CD4-positive, alpha-beta T cell (primary cell): ENCODE measurements around the gene CALCOCO1. TPM values are rescaled to one million over a fixed set of nuclear protein-coding genes. Genes with fewer than 3 reads are reported as not detected.

Experiments
- ATAC-seq: fragments of 200-7000 bp; cut with Tn5 transposase; one replicate; pipeline ENCODE4 v1.10.0; 2022; ENCODE audit warnings: mild to moderate bottlenecking; ENCODE audit not compliant: poor library complexity
- CTCF ChIA-PET: fragments of 350-600 bp; sonication (Branson Sonifier 250); formaldehyde crosslinking; loops from one replicate; lab custom pipeline; 2021; ENCODE audit warnings: antibody characterized with exemption, inconsistent platforms; lab: Charles Lee
- POLR2A ChIA-PET: fragments of 350-600 bp; sonication (Branson Sonifier 250); formaldehyde crosslinking; loops from one replicate; lab custom pipeline; 2021; ENCODE audit warnings: antibody characterized with exemption, inconsistent platforms; lab: Charles Lee
- DNase-seq, 14 experiments: peaks; one replicate each; pipeline ENCODE4 v3.0.0-alpha.2; 2013 to 2020; ENCODE audit warnings: mixed read lengths in 2 of 14
- H3K27ac ChIP-seq, 2 donors: one replicate each; pipeline versions ENCODE4 v1.5.1 to v1.7.0; 2013; ENCODE audit warnings: low read length in 2 of 2, low read depth in 1 of 2, mild to moderate bottlenecking in 1 of 2
- H3K27me3 ChIP-seq, 2 experiments: 1 replicate in 1 of 2; 2 replicates in 1 of 2; pipeline versions ENCODE4 v1.6.1 to v1.7.0; 2013; ENCODE audit warnings: low read length in 2 of 2, control low read depth in 1 of 2, mild to moderate bottlenecking in 1 of 2, moderate library complexity in 1 of 2; ENCODE audit not compliant: insufficient read depth in 2 of 2, control insufficient read depth in 1 of 2
- H3K36me3 ChIP-seq: one replicate; pipeline ENCODE4 v1.6.1; 2013; ENCODE audit warnings: low read length, control low read depth; ENCODE audit not compliant: insufficient read depth
- H3K4me1 ChIP-seq: one replicate; pipeline ENCODE4 v1.6.1; 2013; ENCODE audit warnings: low read length, control low read depth; ENCODE audit not compliant: insufficient read depth
- H3K4me3 ChIP-seq: one replicate; pipeline ENCODE4 v1.5.1; 2013; ENCODE audit warnings: mild to moderate bottlenecking, low read length, moderate library complexity
- H3K9me3 ChIP-seq, 2 experiments: 1 replicate in 1 of 2; 2 replicates in 1 of 2; pipeline versions ENCODE4 v1.6.1 to v1.7.0; 2013; ENCODE audit warnings: low read length in 2 of 2, mild to moderate bottlenecking in 2 of 2, control low read depth in 1 of 2, moderate library complexity in 1 of 2; ENCODE audit not compliant: control insufficient read depth in 1 of 2, insufficient read depth in 1 of 2
- H3K27ac Mint-ChIP-seq: one replicate; pipeline ENCODE4 v1.8.0; 2020; ENCODE audit warnings: mixed read lengths
- H3K27me3 Mint-ChIP-seq: one replicate; pipeline ENCODE4 v1.8.0; 2021; ENCODE audit warnings: mixed read lengths
- H3K36me3 Mint-ChIP-seq: one replicate; pipeline ENCODE4 v1.8.0; 2021; ENCODE audit warnings: low read depth, mixed read lengths
- H3K4me1 Mint-ChIP-seq: one replicate; pipeline ENCODE4 v1.8.0; 2021; ENCODE audit warnings: low read depth, mixed read lengths
- H3K4me3 Mint-ChIP-seq: one replicate; pipeline ENCODE4 v1.8.0; 2020; ENCODE audit warnings: mild to moderate bottlenecking, mixed read lengths
- H3K9me3 Mint-ChIP-seq: one replicate; pipeline ENCODE4 v1.8.0; 2020; ENCODE audit warnings: mixed read lengths
- intact Hi-C, 2 experiments: fragments of 100-400 bp; cut with DNase I in 1 of 2; cut with micrococcal nuclease in 1 of 2; formaldehyde crosslinking; loops; one replicate each; pipeline versions ENCODE4 v1.15.1 to v1.9.0; 2023 to 2025; cut with DNase I, micrococcal nuclease
- total RNA-seq, 174 experiments: library from RNA in 2 of 174; stranded (reverse) in 2 of 174; gene quantifications; one replicate each; pipeline ENCODE4 v1.2.3 and lab custom pipeline; 2021 to 2026
- TF ChIP-seq, protein P1 (sequence below): fragments of 200-600 bp; IDR thresholded peaks from one replicate; pipeline ENCODE4 v1.8.0; 2022; ENCODE audit warnings: antibody characterized with exemption, mild to moderate bottlenecking

Gene CALCOCO1
- total RNA-seq, 2 experiments from 2014 or later = 66.8 to 69.3 TPM

GRCh38 chr12:53695152-53696145 is 31.8 kb downstream of the CALCOCO1 start:
- POLR2A ChIA-PET = interaction anchor here (1.6 to 1.7 kb wide), 2 partner anchors 19 to 48 kb away, joined by 3 to 5 read pairs; partner anchors contain the start of gene ATP5MC2

GRCh38 chr12:53694756-53695151 is 32.5 kb downstream of the CALCOCO1 start:
- ATAC-seq (no peak), DNase-seq (no peak)
- Mint-ChIP-seq H3K4me1 (peaks cover 32% of the 10 kb centered on the region), H3K27ac (no peak overlapping the region), H3K4me3 (peak overlapping the region; percentile 65), H3K36me3 (no peaks in the 10 kb centered on the region), H3K9me3 (no peaks in the 10 kb centered on the region), H3K27me3 (peaks cover 83% of the 10 kb centered on the region)
- ChIA-PET CTCF (interaction anchor here (1.0 to 1.4 kb wide), 2 partner anchors 19 to 52 kb away, joined by 3 to 7 read pairs; partner anchors contain the start of gene ATP5MC2), POLR2A (interaction anchor here (1.6 to 1.7 kb wide), 2 partner anchors 18 to 49 kb away, joined by 3 to 5 read pairs; partner anchors contain the start of gene ATP5MC2)
- Histone ChIP-seq H3K36me3 (no peaks in the 10 kb centered on the region), H3K27me3 (peaks cover 66 to 76% of the 10 kb centered on the region in 2 experiments), H3K4me1 (peaks cover 28% of the 10 kb centered on the region), H3K4me3 (peak overlapping the region; percentile 28), H3K27ac (no peak overlapping the region), H3K9me3 (peaks cover 0 to 13% of the 10 kb centered on the region in 2 experiments)
- intact Hi-C loops = no loop called here
- TF ChIP-seq, protein P1, sequence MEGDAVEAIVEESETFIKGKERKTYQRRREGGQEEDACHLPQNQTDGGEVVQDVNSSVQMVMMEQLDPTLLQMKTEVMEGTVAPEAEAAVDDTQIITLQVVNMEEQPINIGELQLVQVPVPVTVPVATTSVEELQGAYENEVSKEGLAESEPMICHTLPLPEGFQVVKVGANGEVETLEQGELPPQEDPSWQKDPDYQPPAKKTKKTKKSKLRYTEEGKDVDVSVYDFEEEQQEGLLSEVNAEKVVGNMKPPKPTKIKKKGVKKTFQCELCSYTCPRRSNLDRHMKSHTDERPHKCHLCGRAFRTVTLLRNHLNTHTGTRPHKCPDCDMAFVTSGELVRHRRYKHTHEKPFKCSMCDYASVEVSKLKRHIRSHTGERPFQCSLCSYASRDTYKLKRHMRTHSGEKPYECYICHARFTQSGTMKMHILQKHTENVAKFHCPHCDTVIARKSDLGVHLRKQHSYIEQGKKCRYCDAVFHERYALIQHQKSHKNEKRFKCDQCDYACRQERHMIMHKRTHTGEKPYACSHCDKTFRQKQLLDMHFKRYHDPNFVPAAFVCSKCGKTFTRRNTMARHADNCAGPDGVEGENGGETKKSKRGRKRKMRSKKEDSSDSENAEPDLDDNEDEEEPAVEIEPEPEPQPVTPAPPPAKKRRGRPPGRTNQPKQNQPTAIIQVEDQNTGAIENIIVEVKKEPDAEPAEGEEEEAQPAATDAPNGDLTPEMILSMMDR = no peak

More at GRCh38 chr12:53695152-53696145, 31.8 kb downstream of the CALCOCO1 start:
- DNase-seq (peak in 6 of 14 experiments; percentile 15 to 62 (median 50)), ATAC-seq (peak; percentile 65)
- H3K9me3 Mint-ChIP-seq = no peaks in the 10 kb centered on the region
- intact Hi-C loops = no loop called here
- H3K36me3 Mint-ChIP-seq = no peaks in the 10 kb centered on the region
- CTCF ChIA-PET = interaction anchor here (1.0 to 1.4 kb wide), 2 partner anchors 19 to 51 kb away, joined by 3 to 7 read pairs; partner anchors contain the start of gene ATP5MC2
- Histone ChIP-seq H3K4me1 (peaks cover 28% of the 10 kb centered on the region), H3K9me3 (peaks cover 0 to 13% of the 10 kb centered on the region in 2 experiments), H3K36me3 (no peaks in the 10 kb centered on the region), H3K4me3 (peak overlapping the region; percentile 28), H3K27ac (no peak overlapping the region), H3K27me3 (peaks cover 73 to 82% of the 10 kb centered on the region in 2 experiments)
- TF ChIP-seq, protein P1 = no peak
- no peak overlapping the region for H3K27ac Mint-ChIP-seq
- H3K4me1 Mint-ChIP-seq = peaks cover 32% of the 10 kb centered on the region
- peak overlapping the region; percentile 65 for H3K4me3 Mint-ChIP-seq
- peaks cover 90% of the 10 kb centered on the region for H3K27me3 Mint-ChIP-seq

DNA sequence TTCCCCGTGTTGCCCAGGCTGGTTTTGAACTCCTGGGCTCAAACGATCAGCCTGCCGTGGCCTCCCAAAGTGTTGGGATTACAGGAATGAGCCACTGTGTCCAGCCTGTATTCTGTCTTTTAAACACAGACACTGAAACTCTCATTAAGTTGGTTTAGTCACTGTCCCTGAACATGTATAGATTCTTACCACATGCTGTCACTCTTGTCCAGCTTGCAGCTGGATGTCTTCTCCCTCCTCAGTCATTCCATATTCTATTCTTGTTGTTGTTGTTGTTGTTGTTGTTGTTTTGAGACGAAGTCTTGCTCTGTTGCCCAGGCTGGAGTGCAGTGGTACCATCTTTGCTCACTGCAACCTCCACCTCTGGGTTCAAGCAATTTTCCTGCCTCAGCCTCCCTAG is 39.1 kb downstream of the CALCOCO1 start:
- no peak overlapping the region for H3K27ac Mint-ChIP-seq
- ATAC-seq = no peak
- CTCF ChIA-PET = no interaction called here

More for the DNA sequence above, 39.1 kb downstream of the CALCOCO1 start:
- Histone ChIP-seq H3K4me3 (no peak overlapping the region), H3K9me3 (peaks cover 0 to 5% of the 10 kb centered on the region in 2 experiments), H3K4me1 (no peaks in the 10 kb centered on the region), H3K27ac (no peak overlapping the region), H3K36me3 (no peaks in the 10 kb centered on the region), H3K27me3 (peaks cover 10 to 14% of the 10 kb centered on the region in 2 experiments)
- POLR2A ChIA-PET = interaction anchor here (0.8 kb wide), 1 partner anchor 9 kb away, joined by 4 read pairs; no protein-coding TSS in a partner anchor
- DNase-seq = no peak
- H3K4me3 Mint-ChIP-seq = no peak overlapping the region
- H3K36me3 Mint-ChIP-seq = no peaks in the 10 kb centered on the region
- TF ChIP-seq, protein P1 = no peak
- H3K4me1 Mint-ChIP-seq = no peaks in the 10 kb centered on the region
- intact Hi-C loops = no loop called here
- no peaks in the 10 kb centered on the region for H3K9me3 Mint-ChIP-seq
- peaks cover 22% of the 10 kb centered on the region for H3K27me3 Mint-ChIP-seq
